H1 (cell line): Measurements from ENCODE around the gene FXYD5.

Source experiments
- CEBPB ChIP-seq: IDR thresholded peaks from 2 replicates; pipeline ENCODE4 v1.6.1; 2012; ENCODE audit warnings: low read depth, low read length
- EP300 ChIP-seq, 2 experiments: IDR thresholded peaks; 1 replicate in 1 of 2; 2 replicates in 1 of 2; pipeline ENCODE4 v1.6.1; 2011 to 2012; ENCODE audit warnings: low read depth in 2 of 2, low read length in 2 of 2, mild to moderate bottlenecking in 2 of 2, borderline replicate concordance in 1 of 2, inconsistent platforms in 1 of 2, moderate library complexity in 1 of 2
- HDAC6 ChIP-seq: IDR thresholded peaks from one replicate; pipeline ENCODE4 v1.7.1; 2012; ENCODE audit warnings: low read depth, mild to moderate bottlenecking, inconsistent platforms, low read length, moderate library complexity
- NANOG ChIP-seq: IDR thresholded peaks from 2 replicates; pipeline ENCODE4 v1.6.1; 2011; ENCODE audit warnings: low read length, low read depth, mild to moderate bottlenecking, inconsistent platforms; ENCODE audit not compliant: insufficient read depth, poor library complexity, severe bottlenecking
- POLR2A ChIP-seq, 2 experiments: IDR thresholded peaks; 1 replicate in 1 of 2; 2 replicates in 1 of 2; pipeline ENCODE4 v1.6.1; 2011; ENCODE audit warnings: low read depth in 2 of 2, low read length in 2 of 2, mild to moderate bottlenecking in 2 of 2; ENCODE audit errors: control extremely low read depth in 1 of 2
- POLR2AphosphoS5 ChIP-seq: IDR thresholded peaks from 2 replicates; pipeline ENCODE4 v1.6.1; 2011; ENCODE audit warnings: low read depth, low read length
- ZNF274 ChIP-seq: IDR thresholded peaks from 2 replicates; pipeline ENCODE4 v1.7.0; 2012; ENCODE audit warnings: low read length, borderline replicate concordance; ENCODE audit errors: extremely low read depth
- TF ChIP-seq, protein P1 (sequence below), 3 experiments: IDR thresholded peaks; 1 replicate in 2 of 3; 2 replicates in 1 of 3; pipeline versions ENCODE4 v1.5.1 to v1.6.1; 2011; ENCODE audit warnings: low read length in 3 of 3, mild to moderate bottlenecking in 3 of 3, inconsistent platforms in 2 of 3, low read depth in 1 of 3, moderate library complexity in 1 of 3; ENCODE audit not compliant: insufficient read depth in 1 of 3; ENCODE audit errors: control extremely low read depth in 1 of 3
- TF ChIP-seq, protein P2 (sequence below): IDR thresholded peaks from 2 replicates; pipeline ENCODE4 v1.6.1; 2011; ENCODE audit warnings: low read depth, mild to moderate bottlenecking, low read length; ENCODE audit not compliant: insufficient read depth

- TF ChIP-seq, protein P1, sequence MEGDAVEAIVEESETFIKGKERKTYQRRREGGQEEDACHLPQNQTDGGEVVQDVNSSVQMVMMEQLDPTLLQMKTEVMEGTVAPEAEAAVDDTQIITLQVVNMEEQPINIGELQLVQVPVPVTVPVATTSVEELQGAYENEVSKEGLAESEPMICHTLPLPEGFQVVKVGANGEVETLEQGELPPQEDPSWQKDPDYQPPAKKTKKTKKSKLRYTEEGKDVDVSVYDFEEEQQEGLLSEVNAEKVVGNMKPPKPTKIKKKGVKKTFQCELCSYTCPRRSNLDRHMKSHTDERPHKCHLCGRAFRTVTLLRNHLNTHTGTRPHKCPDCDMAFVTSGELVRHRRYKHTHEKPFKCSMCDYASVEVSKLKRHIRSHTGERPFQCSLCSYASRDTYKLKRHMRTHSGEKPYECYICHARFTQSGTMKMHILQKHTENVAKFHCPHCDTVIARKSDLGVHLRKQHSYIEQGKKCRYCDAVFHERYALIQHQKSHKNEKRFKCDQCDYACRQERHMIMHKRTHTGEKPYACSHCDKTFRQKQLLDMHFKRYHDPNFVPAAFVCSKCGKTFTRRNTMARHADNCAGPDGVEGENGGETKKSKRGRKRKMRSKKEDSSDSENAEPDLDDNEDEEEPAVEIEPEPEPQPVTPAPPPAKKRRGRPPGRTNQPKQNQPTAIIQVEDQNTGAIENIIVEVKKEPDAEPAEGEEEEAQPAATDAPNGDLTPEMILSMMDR (IDR thresholded peaks at IDR 0.05; ENCODE audit: control extremely low read depth in 1 of 3, insufficient read depth in 1 of 3, low read depth in 1 of 3, low read length in 3 of 3) = no peak
- TF ChIP-seq POLR2AphosphoS5 (no peak), POLR2A (IDR thresholded peaks at IDR 0.05; ENCODE audit: control extremely low read depth in 1 of 2, low read depth in 2 of 2, low read length in 2 of 2) (no peak), NANOG (no peak), HDAC6 (no peak), EP300 (IDR thresholded peaks at IDR 0.05; ENCODE audit: borderline replicate concordance in 1 of 2, low read depth in 2 of 2, low read length in 2 of 2) (no peak), ZNF274 (no peak), CEBPB (no peak)
- TF ChIP-seq, protein P2, sequence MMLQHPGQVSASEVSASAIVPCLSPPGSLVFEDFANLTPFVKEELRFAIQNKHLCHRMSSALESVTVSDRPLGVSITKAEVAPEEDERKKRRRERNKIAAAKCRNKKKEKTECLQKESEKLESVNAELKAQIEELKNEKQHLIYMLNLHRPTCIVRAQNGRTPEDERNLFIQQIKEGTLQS = no peak
These were observed 48.3 kb upstream of the FXYD5 start for GRCh38 chr19:35106291-35106583.
